Measurements from ENCODE around the gene PARVA.

DNA sequence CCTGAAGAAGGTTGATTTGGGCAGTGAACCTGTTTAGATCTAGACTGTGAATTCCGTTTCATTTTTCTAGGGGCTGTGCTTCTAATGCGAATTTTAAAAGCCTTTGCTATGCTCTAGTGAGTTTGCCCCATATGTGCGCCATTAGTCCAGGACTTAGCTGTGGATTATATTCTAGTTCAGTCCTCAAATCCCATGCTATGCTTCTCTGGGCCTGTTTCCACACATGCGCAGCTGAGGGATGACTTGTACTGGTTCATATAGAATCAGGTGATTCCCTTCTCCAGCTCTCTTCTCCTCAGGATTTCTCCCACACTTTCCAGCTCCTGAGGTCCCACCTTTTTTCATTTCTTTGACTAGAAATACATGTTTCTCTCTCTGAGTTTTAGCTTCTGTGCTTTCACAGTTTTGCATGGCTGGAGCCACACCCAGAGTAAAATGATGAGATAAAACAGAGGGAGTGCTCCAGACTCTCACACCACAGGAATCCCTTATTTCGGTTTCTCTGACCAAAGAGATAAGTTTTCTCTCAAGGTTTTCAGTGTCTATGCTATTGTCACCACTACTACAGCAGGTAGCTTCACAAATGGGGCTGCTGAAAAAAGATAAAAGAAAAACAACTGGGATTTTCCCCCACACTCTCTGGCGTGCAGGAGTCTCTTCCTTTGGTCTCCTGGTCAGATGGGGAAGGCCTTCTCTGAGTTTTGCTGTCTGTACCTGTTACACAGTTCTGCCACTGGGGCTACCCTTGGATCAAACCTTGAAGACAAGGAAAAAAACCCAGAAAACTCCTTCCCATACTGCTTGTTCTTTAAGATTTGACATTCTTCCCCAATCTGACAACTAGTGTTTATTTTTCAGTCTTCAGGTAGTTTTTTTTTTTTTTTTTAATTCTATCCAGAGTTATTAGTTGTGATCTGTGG lies 200.6 kb downstream of the PARVA start:
- TF ChIP-seq, protein P1, sequence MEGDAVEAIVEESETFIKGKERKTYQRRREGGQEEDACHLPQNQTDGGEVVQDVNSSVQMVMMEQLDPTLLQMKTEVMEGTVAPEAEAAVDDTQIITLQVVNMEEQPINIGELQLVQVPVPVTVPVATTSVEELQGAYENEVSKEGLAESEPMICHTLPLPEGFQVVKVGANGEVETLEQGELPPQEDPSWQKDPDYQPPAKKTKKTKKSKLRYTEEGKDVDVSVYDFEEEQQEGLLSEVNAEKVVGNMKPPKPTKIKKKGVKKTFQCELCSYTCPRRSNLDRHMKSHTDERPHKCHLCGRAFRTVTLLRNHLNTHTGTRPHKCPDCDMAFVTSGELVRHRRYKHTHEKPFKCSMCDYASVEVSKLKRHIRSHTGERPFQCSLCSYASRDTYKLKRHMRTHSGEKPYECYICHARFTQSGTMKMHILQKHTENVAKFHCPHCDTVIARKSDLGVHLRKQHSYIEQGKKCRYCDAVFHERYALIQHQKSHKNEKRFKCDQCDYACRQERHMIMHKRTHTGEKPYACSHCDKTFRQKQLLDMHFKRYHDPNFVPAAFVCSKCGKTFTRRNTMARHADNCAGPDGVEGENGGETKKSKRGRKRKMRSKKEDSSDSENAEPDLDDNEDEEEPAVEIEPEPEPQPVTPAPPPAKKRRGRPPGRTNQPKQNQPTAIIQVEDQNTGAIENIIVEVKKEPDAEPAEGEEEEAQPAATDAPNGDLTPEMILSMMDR (IDR thresholded peaks at IDR 0.05) = no peak
- no peak for TF ChIP-seq POLR2AphosphoS5 (IDR thresholded peaks at IDR 0.05)
- TF ChIP-seq POLR2A (IDR thresholded peaks at IDR 0.05; ENCODE audit: low read depth) = no peak

Data from esophagus muscularis mucosa (tissue), 3 donors.